ENCODE measurements around the gene IL10RB. TPM values are rescaled to one million over a fixed set of nuclear protein-coding genes. Genes with fewer than 3 reads are reported as not detected.

The IL10RB gene
- polyA plus RNA-seq, 2 of the 4 experiments (the other 2 are of a cell fraction), result 17.0 to 31.9 TPM

- DNase-seq (ENCODE audit: low read depth in 1 of 2, low spot score in 1 of 2), result no peak
- no peak for ATAC-seq
- Histone ChIP-seq H3K9me3 (no peaks in the 10 kb centered on the region), H3K4me3 (no peak overlapping the region), H3K4me2 (no peak overlapping the region), H3K4me1 (peaks cover 6% of the 10 kb centered on the region; the same call in 2 of the 3 replicates), H3K27ac (no peak overlapping the region)
- POLR2A ChIA-PET, result no interaction called here
- TF ChIP-seq RCOR1 (IDR thresholded peaks at IDR 0.05; ENCODE audit: low read depth, low read length) (no peak), TFCP2L1 (CRISPR knock-in tag; IDR thresholded peaks at IDR 0.05) (no peak), BHLHE40 (IDR thresholded peaks at IDR 0.05; ENCODE audit: low read depth, low read length) (no peak), ESRRA (IDR thresholded peaks at IDR 0.05; ENCODE audit: borderline replicate concordance, low read length) (no peak), KDM1A (IDR thresholded peaks at IDR 0.05; ENCODE audit: low read depth) (no peak), JUN (IDR thresholded peaks at IDR 0.05) (no peak), HOXA7 (CRISPR knock-in tag; IDR thresholded peaks at IDR 0.05) (no peak), PBX3 (IDR thresholded peaks at IDR 0.05) (no peak), RAD21 (conservative IDR thresholded peaks at IDR 0.05 in 1 of 2, IDR thresholded peaks at IDR 0.05 in 1 of 2) (no peak), CHD2 (IDR thresholded peaks at IDR 0.05; ENCODE audit: low read length, partially characterized antibody) (no peak), MAFK (IDR thresholded peaks at IDR 0.05; ENCODE audit: partially characterized antibody) (no peak), MAX (IDR thresholded peaks at IDR 0.05) (no peak), NPAS2 (CRISPR knock-in tag; IDR thresholded peaks at IDR 0.05; ENCODE audit: borderline replicate concordance) (no peak), ZC3H11A (IDR thresholded peaks at IDR 0.05) (no peak), SREBF2 (IDR thresholded peaks at IDR 0.05) (no peak), FOSL2 (IDR thresholded peaks at IDR 0.05) (no peak), FOSL2 (CRISPR knock-in tag; IDR thresholded peaks at IDR 0.05) (no peak)
- TF ChIP-seq, protein P1, sequence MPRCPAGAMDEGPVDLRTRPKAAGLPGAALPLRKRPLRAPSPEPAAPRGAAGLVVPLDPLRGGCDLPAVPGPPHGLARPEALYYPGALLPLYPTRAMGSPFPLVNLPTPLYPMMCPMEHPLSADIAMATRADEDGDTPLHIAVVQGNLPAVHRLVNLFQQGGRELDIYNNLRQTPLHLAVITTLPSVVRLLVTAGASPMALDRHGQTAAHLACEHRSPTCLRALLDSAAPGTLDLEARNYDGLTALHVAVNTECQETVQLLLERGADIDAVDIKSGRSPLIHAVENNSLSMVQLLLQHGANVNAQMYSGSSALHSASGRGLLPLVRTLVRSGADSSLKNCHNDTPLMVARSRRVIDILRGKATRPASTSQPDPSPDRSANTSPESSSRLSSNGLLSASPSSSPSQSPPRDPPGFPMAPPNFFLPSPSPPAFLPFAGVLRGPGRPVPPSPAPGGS (IDR thresholded peaks at IDR 0.05), result no peak
- TF ChIP-seq, protein P2, sequence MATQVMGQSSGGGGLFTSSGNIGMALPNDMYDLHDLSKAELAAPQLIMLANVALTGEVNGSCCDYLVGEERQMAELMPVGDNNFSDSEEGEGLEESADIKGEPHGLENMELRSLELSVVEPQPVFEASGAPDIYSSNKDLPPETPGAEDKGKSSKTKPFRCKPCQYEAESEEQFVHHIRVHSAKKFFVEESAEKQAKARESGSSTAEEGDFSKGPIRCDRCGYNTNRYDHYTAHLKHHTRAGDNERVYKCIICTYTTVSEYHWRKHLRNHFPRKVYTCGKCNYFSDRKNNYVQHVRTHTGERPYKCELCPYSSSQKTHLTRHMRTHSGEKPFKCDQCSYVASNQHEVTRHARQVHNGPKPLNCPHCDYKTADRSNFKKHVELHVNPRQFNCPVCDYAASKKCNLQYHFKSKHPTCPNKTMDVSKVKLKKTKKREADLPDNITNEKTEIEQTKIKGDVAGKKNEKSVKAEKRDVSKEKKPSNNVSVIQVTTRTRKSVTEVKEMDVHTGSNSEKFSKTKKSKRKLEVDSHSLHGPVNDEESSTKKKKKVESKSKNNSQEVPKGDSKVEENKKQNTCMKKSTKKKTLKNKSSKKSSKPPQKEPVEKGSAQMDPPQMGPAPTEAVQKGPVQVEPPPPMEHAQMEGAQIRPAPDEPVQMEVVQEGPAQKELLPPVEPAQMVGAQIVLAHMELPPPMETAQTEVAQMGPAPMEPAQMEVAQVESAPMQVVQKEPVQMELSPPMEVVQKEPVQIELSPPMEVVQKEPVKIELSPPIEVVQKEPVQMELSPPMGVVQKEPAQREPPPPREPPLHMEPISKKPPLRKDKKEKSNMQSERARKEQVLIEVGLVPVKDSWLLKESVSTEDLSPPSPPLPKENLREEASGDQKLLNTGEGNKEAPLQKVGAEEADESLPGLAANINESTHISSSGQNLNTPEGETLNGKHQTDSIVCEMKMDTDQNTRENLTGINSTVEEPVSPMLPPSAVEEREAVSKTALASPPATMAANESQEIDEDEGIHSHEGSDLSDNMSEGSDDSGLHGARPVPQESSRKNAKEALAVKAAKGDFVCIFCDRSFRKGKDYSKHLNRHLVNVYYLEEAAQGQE (IDR thresholded peaks at IDR 0.05), result no peak
- TF ChIP-seq, protein P3, sequence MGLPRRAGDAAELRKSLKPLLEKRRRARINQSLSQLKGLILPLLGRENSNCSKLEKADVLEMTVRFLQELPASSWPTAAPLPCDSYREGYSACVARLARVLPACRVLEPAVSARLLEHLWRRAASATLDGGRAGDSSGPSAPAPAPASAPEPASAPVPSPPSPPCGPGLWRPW (IDR thresholded peaks at IDR 0.05), result no peak
- no peak for FAIRE-seq
- CTCF ChIA-PET, result interaction anchor here (1.1 kb wide), 1 partner anchor 64 kb away, joined by 3 read pairs; no protein-coding TSS in a partner anchor
- 88% methylated on average over 3 of the region's 3 CpGs for WGBS (ENCODE audit: missing lambda C conversion rate)
Measured at GRCh38 chr21:33261635-33262034, 4.5 kb upstream of the IL10RB start.

DNA sequence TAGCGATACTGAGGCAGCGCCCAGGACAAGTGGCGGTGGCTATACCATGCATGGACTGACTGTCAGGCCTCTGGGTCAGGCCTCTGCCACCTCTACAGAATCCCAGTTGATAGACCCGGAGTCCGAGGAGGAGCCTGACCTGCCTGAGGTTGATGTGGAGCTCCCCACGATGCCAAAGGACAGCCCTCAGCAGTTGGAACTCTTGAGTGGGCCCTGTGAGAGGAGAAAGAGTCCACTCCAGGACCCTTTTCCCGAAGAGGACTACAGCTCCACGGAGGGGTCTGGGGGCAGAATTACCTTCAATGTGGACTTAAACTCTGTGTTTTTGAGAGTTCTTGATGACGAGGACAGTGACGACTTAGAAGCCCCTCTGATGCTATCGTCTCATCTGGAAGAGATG lies 3.2 kb upstream of the IL10RB start:
- Histone ChIP-seq H3K4me2 (no peak overlapping the region), H3K4me3 (no peak overlapping the region), H3K9me3 (no peaks in the 10 kb centered on the region), H3K4me1 (peaks cover 15% of the 10 kb centered on the region), H3K27ac (no peak overlapping the region)
- POLR2A ChIA-PET, result no interaction called here
- FAIRE-seq (no peak), DNase-seq (ENCODE audit: low read depth in 1 of 2, low spot score in 1 of 2) (no peak), ATAC-seq (no peak)
- TF ChIP-seq, protein P4, sequence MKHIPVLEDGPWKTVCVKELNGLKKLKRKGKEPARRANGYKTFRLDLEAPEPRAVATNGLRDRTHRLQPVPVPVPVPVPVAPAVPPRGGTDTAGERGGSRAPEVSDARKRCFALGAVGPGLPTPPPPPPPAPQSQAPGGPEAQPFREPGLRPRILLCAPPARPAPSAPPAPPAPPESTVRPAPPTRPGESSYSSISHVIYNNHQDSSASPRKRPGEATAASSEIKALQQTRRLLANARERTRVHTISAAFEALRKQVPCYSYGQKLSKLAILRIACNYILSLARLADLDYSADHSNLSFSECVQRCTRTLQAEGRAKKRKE (CRISPR knock-in tag; IDR thresholded peaks at IDR 0.05; ENCODE audit: low read depth), result no peak
- TF ChIP-seq MAX (IDR thresholded peaks at IDR 0.05) (no peak), HOXB5 (CRISPR knock-in tag; IDR thresholded peaks at IDR 0.05) (no peak), ELK1 (IDR thresholded peaks at IDR 0.05; ENCODE audit: low read depth, low read length) (no peak)
- WGBS (ENCODE audit: missing lambda C conversion rate), result 98% methylated on average over 10 of the region's 11 CpGs
- CTCF ChIA-PET, result interaction anchor here (1.1 kb wide), 1 partner anchor 65 kb away, joined by 3 read pairs; no protein-coding TSS in a partner anchor

Data from A549 (cell line).